Mucosa of rectum (tissue), 2 donors: Measurements from ENCODE around the gene PPP1R27.

Source experiments
- H3K27ac ChIP-seq, 2 donors: one replicate each; pipeline ENCODE4 v1.7.0; 2013; ENCODE audit warnings: inconsistent platforms in 2 of 2, low read depth in 2 of 2, low read length in 2 of 2
- H3K27me3 ChIP-seq, 2 donors: one replicate each; pipeline ENCODE4 v1.7.0; 2013; ENCODE audit warnings: low read length in 2 of 2; ENCODE audit not compliant: control insufficient read depth in 2 of 2, insufficient read depth in 2 of 2
- H3K36me3 ChIP-seq, 2 donors: one replicate each; pipeline ENCODE4 v1.7.0; 2013; ENCODE audit warnings: low read length in 2 of 2; ENCODE audit not compliant: control insufficient read depth in 2 of 2, insufficient read depth in 2 of 2
- H3K4me1 ChIP-seq, 2 donors: one replicate each; pipeline ENCODE4 v1.7.0; 2013; ENCODE audit warnings: low read length in 2 of 2, mild to moderate bottlenecking in 1 of 2; ENCODE audit not compliant: control insufficient read depth in 2 of 2, insufficient read depth in 2 of 2
- H3K4me3 ChIP-seq, 2 donors: one replicate each; pipeline ENCODE4 v1.7.0; 2013; ENCODE audit warnings: low read length in 2 of 2
- H3K9ac ChIP-seq, 2 donors: one replicate each; pipeline ENCODE4 v1.7.0; 2013; ENCODE audit warnings: low read length in 2 of 2, low read depth in 1 of 2, mild to moderate bottlenecking in 1 of 2
- H3K9me3 ChIP-seq, 2 donors: one replicate each; pipeline ENCODE4 v1.7.0; 2013; ENCODE audit warnings: low read length in 2 of 2; ENCODE audit not compliant: control insufficient read depth in 2 of 2
- donor health status: healthy.
- donor health status: Normal muscosa, but diverticular disease.

The PPP1R27 gene

GRCh38 chr17:81868674-81869220 lies 33.9 kb upstream of the PPP1R27 start:
- H3K36me3 ChIP-seq, result peaks cover 10 to 12% of the 10 kb centered on the region in 2 donors
- H3K9me3 ChIP-seq, result no peaks in the 10 kb centered on the region
- peak overlapping the region; percentile 96 to 98 for H3K27ac ChIP-seq
- H3K9ac ChIP-seq, result peak overlapping the region in 1 of 2 donors; percentile 86
- no peak overlapping the region for H3K4me3 ChIP-seq
- peaks cover 63 to 65% of the 10 kb centered on the region in 2 donors for H3K4me1 ChIP-seq
- H3K27me3 ChIP-seq, result no peaks in the 10 kb centered on the region

DNA sequence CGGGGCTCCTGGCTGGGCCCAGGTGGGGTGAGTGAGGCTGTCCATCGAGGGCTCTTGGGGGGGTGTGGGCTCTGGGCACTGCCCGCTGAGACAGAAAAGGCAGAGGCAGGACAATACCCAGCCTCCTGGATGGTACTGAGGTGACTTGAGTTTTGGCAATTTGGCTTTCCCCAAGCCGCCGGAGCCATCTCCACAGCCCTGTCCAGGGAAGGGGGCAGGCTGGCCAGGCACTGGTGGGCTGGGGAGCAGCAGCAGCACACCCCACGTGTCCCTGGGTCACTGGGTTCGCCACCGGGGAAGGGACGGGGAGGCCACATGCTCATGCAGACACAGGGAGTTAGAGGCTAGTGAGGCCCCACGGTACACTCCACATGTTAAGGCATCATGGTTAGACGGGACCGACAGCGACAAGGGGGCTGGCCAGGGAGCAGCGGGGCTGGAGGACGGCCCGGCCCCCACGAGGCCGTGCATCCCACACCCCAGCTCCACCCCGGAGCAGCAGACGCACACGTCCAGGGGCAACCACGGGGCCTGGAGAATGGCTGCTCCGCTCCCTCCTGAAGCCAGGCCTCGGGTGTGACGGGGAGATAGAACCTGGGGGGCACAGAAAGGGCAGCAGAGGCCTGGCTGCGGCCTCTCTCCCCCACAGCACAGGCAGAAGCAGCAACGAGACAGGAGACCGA lies 33.3 kb upstream of the PPP1R27 start:
- peaks cover 68 to 69% of the 10 kb centered on the region in 2 donors for H3K4me1 ChIP-seq
- H3K4me3 ChIP-seq, result peak overlapping the region in 1 of 2 donors; percentile 17

GRCh38 chr17:81867170-81867990 lies 32.5 kb upstream of the PPP1R27 start:
- no peaks in the 10 kb centered on the region for H3K9me3 ChIP-seq
- H3K4me1 ChIP-seq, result peaks cover 72 to 73% of the 10 kb centered on the region in 2 donors
- H3K36me3 ChIP-seq, result peaks cover 14 to 18% of the 10 kb centered on the region in 2 donors
- peak overlapping the region; percentile 47 to 70 for H3K9ac ChIP-seq
- H3K27me3 ChIP-seq, result no peaks in the 10 kb centered on the region
- peak overlapping the region in 1 of 2 donors; percentile 17 for H3K4me3 ChIP-seq
- peak overlapping the region; percentile 92 to 96 for H3K27ac ChIP-seq

More for the DNA sequence above, 33.3 kb upstream of the PPP1R27 start:
- Histone ChIP-seq H3K36me3 (peaks cover 12 to 18% of the 10 kb centered on the region in 2 donors), H3K9ac (peak overlapping the region in 1 of 2 donors; percentile 70), H3K27me3 (no peaks in the 10 kb centered on the region), H3K9me3 (no peaks in the 10 kb centered on the region), H3K27ac (peak overlapping the region; percentile 92 to 96)

DNA sequence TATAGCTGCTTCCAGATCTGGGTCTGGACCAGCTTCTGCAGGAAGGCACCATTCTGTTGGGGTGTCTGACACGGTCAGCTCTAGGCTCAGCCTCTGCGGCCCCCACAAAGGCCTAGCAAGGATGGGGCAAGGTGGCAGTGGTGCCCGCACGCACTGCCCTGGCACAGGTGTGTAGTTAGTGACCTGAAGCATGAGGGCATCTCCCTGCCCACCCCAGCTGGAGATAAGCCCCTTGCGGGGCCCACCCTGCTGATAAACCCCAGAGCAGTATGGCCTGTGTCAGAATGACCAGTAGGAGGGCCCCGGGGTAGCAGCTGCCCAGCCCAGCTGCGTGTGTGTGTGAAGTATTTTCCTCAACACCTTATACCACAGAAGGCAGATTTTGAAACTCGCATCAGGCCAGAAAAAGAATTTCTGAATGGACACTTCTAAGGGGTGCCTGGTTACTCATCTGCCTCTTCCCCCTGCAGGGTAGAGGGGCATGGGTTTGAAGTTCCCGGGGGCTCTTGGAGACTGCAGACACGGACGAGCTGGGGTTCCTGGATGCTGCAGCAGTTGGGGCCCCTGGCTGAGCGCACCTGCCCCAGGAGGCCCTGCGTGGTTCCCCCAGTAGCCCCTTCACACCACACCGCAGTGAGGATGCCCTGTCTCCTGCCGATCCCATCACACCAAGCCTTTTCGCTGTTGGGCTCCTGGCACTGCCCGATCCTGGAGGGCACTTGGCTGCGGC lies 31.8 kb upstream of the PPP1R27 start:
- H3K4me3 ChIP-seq, result peak overlapping the region in 1 of 2 donors; percentile 15
- peaks cover 14 to 18% of the 10 kb centered on the region in 2 donors for H3K36me3 ChIP-seq
- H3K9me3 ChIP-seq, result no peaks in the 10 kb centered on the region
- no peaks in the 10 kb centered on the region for H3K27me3 ChIP-seq
- H3K9ac ChIP-seq, result peak overlapping the region; percentile 70 to 74
- H3K4me1 ChIP-seq, result peaks cover 72 to 74% of the 10 kb centered on the region in 2 donors
- H3K27ac ChIP-seq, result peak overlapping the region; percentile 92 to 96

GRCh38 chr17:81865733-81866439 lies 31.0 kb upstream of the PPP1R27 start:
- H3K4me3 ChIP-seq, result peak overlapping the region in 1 of 2 donors; percentile 15
- peak overlapping the region; percentile 92 to 96 for H3K27ac ChIP-seq
- H3K4me1 ChIP-seq, result peaks cover 72 to 77% of the 10 kb centered on the region in 2 donors
- H3K36me3 ChIP-seq, result peaks cover 14 to 18% of the 10 kb centered on the region in 2 donors
- H3K9me3 ChIP-seq, result no peaks in the 10 kb centered on the region
- no peaks in the 10 kb centered on the region for H3K27me3 ChIP-seq
- H3K9ac ChIP-seq, result peak overlapping the region; percentile 68 to 74

DNA sequence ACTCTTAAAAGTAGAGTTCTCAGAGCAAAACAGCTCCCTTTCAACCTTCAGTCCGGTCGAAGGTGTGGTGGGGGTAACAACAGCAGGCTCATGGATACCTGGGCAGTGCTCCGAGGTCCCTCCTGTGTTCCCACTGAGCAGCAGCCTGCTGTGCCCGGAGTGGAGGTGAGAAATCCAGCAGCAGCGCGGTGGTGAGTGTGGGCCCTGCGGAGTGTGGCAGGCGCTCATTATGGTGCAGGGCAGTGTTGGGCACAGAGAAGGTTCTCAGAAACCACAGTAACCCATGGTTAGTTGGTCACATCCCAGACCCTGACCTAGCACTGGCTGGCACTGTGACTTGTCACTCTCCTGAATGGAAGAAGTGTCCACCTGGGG lies 30.5 kb upstream of the PPP1R27 start:
- peaks cover 70 to 77% of the 10 kb centered on the region in 2 donors for H3K4me1 ChIP-seq
- H3K9me3 ChIP-seq, result no peaks in the 10 kb centered on the region
- H3K9ac ChIP-seq, result peak overlapping the region; percentile 54 to 74
- H3K27ac ChIP-seq, result peak overlapping the region; percentile 92 to 96
- H3K36me3 ChIP-seq, result peaks cover 14 to 18% of the 10 kb centered on the region in 2 donors
- no peaks in the 10 kb centered on the region for H3K27me3 ChIP-seq
- peak overlapping the region in 1 of 2 donors; percentile 14 for H3K4me3 ChIP-seq

GRCh38 chr17:81863833-81864768 lies 29.3 kb upstream of the PPP1R27 start:
- no peak overlapping the region for H3K4me3 ChIP-seq
- H3K9ac ChIP-seq, result peak overlapping the region in 1 of 2 donors; percentile 23
- peaks cover 12 to 17% of the 10 kb centered on the region in 2 donors for H3K36me3 ChIP-seq
- H3K27me3 ChIP-seq, result no peaks in the 10 kb centered on the region
- H3K27ac ChIP-seq, result peak overlapping the region in 1 of 2 donors; percentile 96
- H3K4me1 ChIP-seq, result peaks cover 65 to 72% of the 10 kb centered on the region in 2 donors
- no peaks in the 10 kb centered on the region for H3K9me3 ChIP-seq

- no peak overlapping the region for H3K27ac ChIP-seq
- H3K4me1 ChIP-seq, result peaks cover 66 to 72% of the 10 kb centered on the region in 2 donors
- H3K4me3 ChIP-seq, result no peak overlapping the region
- H3K9me3 ChIP-seq, result no peaks in the 10 kb centered on the region
- H3K9ac ChIP-seq, result no peak overlapping the region
- no peaks in the 10 kb centered on the region for H3K27me3 ChIP-seq
- peaks cover 16% of the 10 kb centered on the region in 2 donors for H3K36me3 ChIP-seq
Observed at GRCh38 chr17:81863123-81863675, 28.3 kb upstream of the PPP1R27 start.
